CD4-positive, alpha-beta T cell (primary cell): Measurements from ENCODE around the gene CFAP45. TPM values are rescaled to one million over a fixed set of nuclear protein-coding genes. Genes with fewer than 3 reads are reported as not detected.
A peak's percentile ranks its signal among the peaks of the same experiment; 100 is the strongest.

Experiments
- ATAC-seq: fragments of 200-7000 bp; cut with Tn5 transposase; one replicate; pipeline ENCODE4 v1.10.0; 2022; ENCODE audit warnings: mild to moderate bottlenecking; ENCODE audit not compliant: poor library complexity
- CTCF ChIA-PET: fragments of 350-600 bp; sonication (Branson Sonifier 250); formaldehyde crosslinking; loops from one replicate; lab custom pipeline; 2021; ENCODE audit warnings: antibody characterized with exemption, inconsistent platforms; lab: Charles Lee
- POLR2A ChIA-PET: fragments of 350-600 bp; sonication (Branson Sonifier 250); formaldehyde crosslinking; loops from one replicate; lab custom pipeline; 2021; ENCODE audit warnings: antibody characterized with exemption, inconsistent platforms; lab: Charles Lee
- DNase-seq, 14 experiments: peaks; one replicate each; pipeline ENCODE4 v3.0.0-alpha.2; 2013 to 2020; ENCODE audit warnings: mixed read lengths in 2 of 14
- H3K27ac ChIP-seq, 2 donors: one replicate each; pipeline versions ENCODE4 v1.5.1 to v1.7.0; 2013; ENCODE audit warnings: low read length in 2 of 2, low read depth in 1 of 2, mild to moderate bottlenecking in 1 of 2
- H3K27me3 ChIP-seq, 2 experiments: 1 replicate in 1 of 2; 2 replicates in 1 of 2; pipeline versions ENCODE4 v1.6.1 to v1.7.0; 2013; ENCODE audit warnings: low read length in 2 of 2, control low read depth in 1 of 2, mild to moderate bottlenecking in 1 of 2, moderate library complexity in 1 of 2; ENCODE audit not compliant: insufficient read depth in 2 of 2, control insufficient read depth in 1 of 2
- H3K36me3 ChIP-seq: one replicate; pipeline ENCODE4 v1.6.1; 2013; ENCODE audit warnings: low read length, control low read depth; ENCODE audit not compliant: insufficient read depth
- H3K4me1 ChIP-seq: one replicate; pipeline ENCODE4 v1.6.1; 2013; ENCODE audit warnings: low read length, control low read depth; ENCODE audit not compliant: insufficient read depth
- H3K4me3 ChIP-seq: one replicate; pipeline ENCODE4 v1.5.1; 2013; ENCODE audit warnings: mild to moderate bottlenecking, low read length, moderate library complexity
- H3K9me3 ChIP-seq, 2 experiments: 1 replicate in 1 of 2; 2 replicates in 1 of 2; pipeline versions ENCODE4 v1.6.1 to v1.7.0; 2013; ENCODE audit warnings: low read length in 2 of 2, mild to moderate bottlenecking in 2 of 2, control low read depth in 1 of 2, moderate library complexity in 1 of 2; ENCODE audit not compliant: control insufficient read depth in 1 of 2, insufficient read depth in 1 of 2
- H3K27ac Mint-ChIP-seq: one replicate; pipeline ENCODE4 v1.8.0; 2020; ENCODE audit warnings: mixed read lengths
- H3K27me3 Mint-ChIP-seq: one replicate; pipeline ENCODE4 v1.8.0; 2021; ENCODE audit warnings: mixed read lengths
- H3K36me3 Mint-ChIP-seq: one replicate; pipeline ENCODE4 v1.8.0; 2021; ENCODE audit warnings: low read depth, mixed read lengths
- H3K4me1 Mint-ChIP-seq: one replicate; pipeline ENCODE4 v1.8.0; 2021; ENCODE audit warnings: low read depth, mixed read lengths
- H3K4me3 Mint-ChIP-seq: one replicate; pipeline ENCODE4 v1.8.0; 2020; ENCODE audit warnings: mild to moderate bottlenecking, mixed read lengths
- H3K9me3 Mint-ChIP-seq: one replicate; pipeline ENCODE4 v1.8.0; 2020; ENCODE audit warnings: mixed read lengths
- CTCF ChIP-seq: fragments of 200-600 bp; IDR thresholded peaks from one replicate; pipeline ENCODE4 v1.8.0; 2022; ENCODE audit warnings: antibody characterized with exemption, mild to moderate bottlenecking
- intact Hi-C, 2 experiments: fragments of 100-400 bp; cut with DNase I in 1 of 2; cut with micrococcal nuclease in 1 of 2; formaldehyde crosslinking; loops; one replicate each; pipeline versions ENCODE4 v1.15.1 to v1.9.0; 2023 to 2025; cut with DNase I, micrococcal nuclease
- total RNA-seq, 174 experiments: library from RNA in 2 of 174; stranded (reverse) in 2 of 174; gene quantifications; one replicate each; pipeline ENCODE4 v1.2.3 and lab custom pipeline; 2021 to 2026

CFAP45 gene
- total RNA-seq, 2 experiments from 2014 or later, result 8.4 to 9.0 TPM

GRCh38 chr1:159856576-159856975 lies 43.4 kb downstream of the CFAP45 start:
- Mint-ChIP-seq H3K27me3 (no peaks in the 10 kb centered on the region), H3K4me1 (peaks cover 20% of the 10 kb centered on the region), H3K4me3 (peak overlapping the region; percentile 76), H3K9me3 (no peaks in the 10 kb centered on the region), H3K27ac (peak overlapping the region; percentile 60), H3K36me3 (no peaks in the 10 kb centered on the region)
- ChIA-PET POLR2A (no interaction called here), CTCF (no interaction called here)
- no peak for TF ChIP-seq CTCF
- Histone ChIP-seq H3K27ac (no peak overlapping the region), H3K36me3 (no peaks in the 10 kb centered on the region), H3K9me3 (no peaks in the 10 kb centered on the region), H3K4me3 (no peak overlapping the region), H3K27me3 (no peaks in the 10 kb centered on the region), H3K4me1 (peaks cover 12% of the 10 kb centered on the region)
- DNase-seq (no peak), ATAC-seq (no peak)
- intact Hi-C loops, result loop anchor here (10.0 kb wide), 2 partner anchors 68 to 78 kb away; partner anchors contain the start of gene TAGLN2 (in 1 of the 2)

GRCh38 chr1:159855709-159856108 lies 44.3 kb downstream of the CFAP45 start:
- Mint-ChIP-seq H3K4me1 (peaks cover 20% of the 10 kb centered on the region), H3K27me3 (no peaks in the 10 kb centered on the region), H3K27ac (peak overlapping the region; percentile 88), H3K9me3 (no peaks in the 10 kb centered on the region), H3K4me3 (no peak overlapping the region), H3K36me3 (no peaks in the 10 kb centered on the region)
- Histone ChIP-seq H3K27me3 (no peaks in the 10 kb centered on the region), H3K9me3 (no peaks in the 10 kb centered on the region), H3K27ac (no peak overlapping the region), H3K4me1 (peaks cover 12% of the 10 kb centered on the region), H3K4me3 (no peak overlapping the region), H3K36me3 (no peaks in the 10 kb centered on the region)
- DNase-seq (no peak), ATAC-seq (no peak)
- TF ChIP-seq CTCF, result no peak
- POLR2A ChIA-PET, result no interaction called here
- intact Hi-C loops, result loop anchor here (10.0 kb wide), 2 partner anchors 69 to 79 kb away; partner anchors contain the start of gene TAGLN2 (in 1 of the 2)
- CTCF ChIA-PET, result interaction anchor here (0.8 kb wide), 1 partner anchor 151 kb away, joined by 3 read pairs; no protein-coding TSS in a partner anchor

GRCh38 chr1:159854693-159855192 lies 45.2 kb downstream of the CFAP45 start:
- H3K27me3 ChIP-seq, result no peaks in the 10 kb centered on the region
- peak; percentile 55 to 87 (median 75) for DNase-seq
- intact Hi-C loops, result loop anchor here (10.0 kb wide), 2 partner anchors 70 to 80 kb away; partner anchors contain the start of gene TAGLN2 (in 1 of the 2)
- H3K27ac ChIP-seq, result peak overlapping the region in 1 of 2 donors; percentile 46
- H3K9me3 Mint-ChIP-seq, result no peaks in the 10 kb centered on the region
- peak overlapping the region; percentile 88 for H3K27ac Mint-ChIP-seq
- H3K4me3 Mint-ChIP-seq, result peak overlapping the region; percentile 95
- no peaks in the 10 kb centered on the region for H3K27me3 Mint-ChIP-seq
- H3K4me3 ChIP-seq, result peak overlapping the region; percentile 70
- TF ChIP-seq CTCF, result no peak
- ATAC-seq, result peak; percentile 96
- H3K9me3 ChIP-seq, result no peaks in the 10 kb centered on the region
- H3K36me3 ChIP-seq, result no peaks in the 10 kb centered on the region
- peaks cover 12% of the 10 kb centered on the region for H3K4me1 ChIP-seq
- ChIA-PET CTCF (no interaction called here), POLR2A (interaction anchor here (0.8 kb wide), 1 partner anchor 69 kb away, joined by 4 read pairs; no protein-coding TSS in a partner anchor)
- peaks cover 20% of the 10 kb centered on the region for H3K4me1 Mint-ChIP-seq
- H3K36me3 Mint-ChIP-seq, result no peaks in the 10 kb centered on the region
